Activated CD4-positive, alpha-beta T cell treated with anti-CD3 and anti-CD28 coated beads, Interleukin-2, amount 50 U/mL, for 16 hours (primary cell): ENCODE measurements around the gene PRSS48.
"Not testable (repeated sequence)": the region's sequence is repeated elsewhere in the genome, so short reads cannot be mapped to it uniquely, and the experiment has no call there.

Experiments used
- DNase-seq: peaks from one replicate; pipeline ENCODE4 v3.0.0-alpha.2; 2020

The PRSS48 gene, protein sequence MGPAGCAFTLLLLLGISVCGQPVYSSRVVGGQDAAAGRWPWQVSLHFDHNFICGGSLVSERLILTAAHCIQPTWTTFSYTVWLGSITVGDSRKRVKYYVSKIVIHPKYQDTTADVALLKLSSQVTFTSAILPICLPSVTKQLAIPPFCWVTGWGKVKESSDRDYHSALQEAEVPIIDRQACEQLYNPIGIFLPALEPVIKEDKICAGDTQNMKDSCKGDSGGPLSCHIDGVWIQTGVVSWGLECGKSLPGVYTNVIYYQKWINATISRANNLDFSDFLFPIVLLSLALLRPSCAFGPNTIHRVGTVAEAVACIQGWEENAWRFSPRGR

DNA sequence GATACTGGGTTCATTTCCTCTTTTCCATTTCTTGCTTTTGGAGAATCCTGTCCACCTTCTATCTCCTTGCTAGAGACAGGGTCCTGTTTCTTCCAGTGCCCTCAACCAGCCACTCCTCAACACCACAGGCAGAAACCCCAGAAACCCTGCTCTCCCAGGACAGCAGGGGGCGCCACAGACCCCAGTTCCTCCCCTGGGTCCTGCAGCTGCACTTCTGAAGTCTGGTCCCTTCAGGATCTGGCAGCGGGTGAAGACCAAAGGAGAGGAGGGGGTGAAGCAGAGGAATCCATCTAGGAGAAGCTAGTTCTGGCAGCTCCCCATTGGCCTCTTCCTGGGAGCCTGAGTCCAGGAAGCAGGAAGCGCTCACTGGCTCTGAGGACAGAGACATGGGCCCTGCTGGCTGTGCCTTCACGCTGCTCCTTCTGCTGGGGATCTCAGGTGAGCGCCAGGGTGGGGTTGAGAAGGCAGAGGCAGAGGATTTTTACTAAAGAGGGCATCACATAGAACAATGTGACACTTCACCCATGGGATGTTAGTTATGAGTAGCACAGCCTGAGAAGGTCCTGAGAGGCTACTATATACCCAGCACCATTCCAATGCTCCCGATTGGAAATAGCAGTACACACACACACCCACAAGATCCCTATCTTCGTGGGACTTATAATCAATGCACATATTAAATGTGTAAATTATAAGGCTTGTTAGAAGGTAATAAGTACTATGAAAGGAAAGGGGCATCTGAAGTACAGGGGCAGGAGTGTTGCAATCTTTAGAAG is at the start of gene PRSS48:
PRSS48 (plus strand) TSS at position 375 of the 776 bp plus-strand sequence; CDS start at position 387, 12 bp downstream.
- peak; percentile 51 for DNase-seq

DNA sequence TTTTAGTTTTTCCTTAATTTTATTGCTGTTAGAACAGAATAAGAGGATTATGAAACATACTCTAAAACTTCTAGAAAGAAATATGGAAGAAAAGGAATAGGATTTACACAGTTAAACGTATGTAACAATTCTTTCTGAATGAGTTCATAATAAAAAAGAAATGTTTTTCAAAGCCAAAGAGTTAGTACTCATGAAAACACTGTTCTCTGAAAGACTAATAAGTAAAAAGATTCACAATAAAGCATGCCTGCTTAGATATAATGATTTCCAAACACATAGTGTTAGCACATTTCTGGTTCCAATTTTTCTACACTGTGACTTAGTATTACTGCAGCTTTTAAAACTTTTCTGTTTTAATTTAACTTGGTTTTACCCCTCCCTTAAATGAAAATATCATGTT is 49.8 kb upstream of the PRSS48 start:
- no peak for DNase-seq

DNA sequence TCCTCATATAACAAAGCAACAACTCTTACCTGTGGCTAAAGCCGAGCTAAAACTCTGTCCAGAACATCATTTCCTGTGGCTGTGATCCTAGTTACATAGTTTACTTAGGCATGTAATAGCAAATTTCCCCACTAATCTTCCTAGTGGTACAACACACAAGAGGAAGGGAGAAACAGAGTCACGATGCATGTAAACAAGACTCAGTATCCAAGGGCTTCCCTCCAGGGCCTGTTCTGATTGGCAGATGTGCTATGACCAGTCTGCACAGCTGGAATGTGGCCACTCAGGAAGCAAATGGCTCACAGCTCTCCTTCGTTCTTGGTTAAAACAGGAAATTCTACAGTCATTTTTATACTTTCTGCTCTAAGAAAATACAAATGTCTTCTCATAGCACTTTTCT is 49.2 kb upstream of the PRSS48 start:
- peak; percentile 12 for DNase-seq

DNA sequence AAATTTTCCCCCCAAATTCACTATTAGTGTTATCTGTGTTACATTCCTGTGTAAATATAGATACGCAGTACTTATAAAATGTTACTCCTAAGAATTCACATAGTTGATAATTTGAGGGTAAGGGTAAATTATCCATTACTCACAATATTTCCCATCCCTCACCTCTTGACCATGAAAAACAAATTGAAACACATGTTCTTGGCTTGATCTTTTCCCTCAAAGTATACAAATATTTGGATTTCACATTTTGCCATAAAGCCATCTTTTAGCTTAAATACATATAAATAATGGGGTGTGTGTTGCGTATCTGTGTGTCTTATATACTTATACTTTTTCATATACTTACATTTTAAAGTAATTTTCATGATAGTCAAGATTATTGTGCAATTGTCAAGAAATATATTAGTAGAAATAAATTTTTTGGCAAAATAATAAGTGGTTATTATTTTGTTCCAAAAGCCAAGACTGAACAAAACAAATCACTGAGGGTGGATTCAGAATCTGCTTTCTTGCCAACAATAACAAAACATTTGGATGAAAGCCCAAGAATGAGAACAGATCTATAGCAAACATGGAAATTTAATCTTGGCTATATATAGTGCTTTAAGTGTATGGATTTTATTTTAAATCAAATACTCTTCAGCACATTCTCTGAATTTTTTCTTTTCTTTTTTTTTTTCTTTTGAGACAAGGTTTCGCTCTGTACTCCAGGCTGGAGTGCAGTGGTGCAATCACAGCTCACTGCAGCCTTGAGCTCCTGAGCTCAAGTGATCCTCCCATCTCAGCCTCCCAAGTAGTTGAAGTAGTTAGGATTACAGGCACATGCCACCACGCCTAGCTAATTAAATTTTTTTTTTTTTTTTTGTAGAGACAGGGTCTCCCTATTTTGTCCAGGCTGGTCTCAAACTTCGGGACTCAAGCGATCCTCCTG is 48.5 kb upstream of the PRSS48 start:
- no peak for DNase-seq

DNA sequence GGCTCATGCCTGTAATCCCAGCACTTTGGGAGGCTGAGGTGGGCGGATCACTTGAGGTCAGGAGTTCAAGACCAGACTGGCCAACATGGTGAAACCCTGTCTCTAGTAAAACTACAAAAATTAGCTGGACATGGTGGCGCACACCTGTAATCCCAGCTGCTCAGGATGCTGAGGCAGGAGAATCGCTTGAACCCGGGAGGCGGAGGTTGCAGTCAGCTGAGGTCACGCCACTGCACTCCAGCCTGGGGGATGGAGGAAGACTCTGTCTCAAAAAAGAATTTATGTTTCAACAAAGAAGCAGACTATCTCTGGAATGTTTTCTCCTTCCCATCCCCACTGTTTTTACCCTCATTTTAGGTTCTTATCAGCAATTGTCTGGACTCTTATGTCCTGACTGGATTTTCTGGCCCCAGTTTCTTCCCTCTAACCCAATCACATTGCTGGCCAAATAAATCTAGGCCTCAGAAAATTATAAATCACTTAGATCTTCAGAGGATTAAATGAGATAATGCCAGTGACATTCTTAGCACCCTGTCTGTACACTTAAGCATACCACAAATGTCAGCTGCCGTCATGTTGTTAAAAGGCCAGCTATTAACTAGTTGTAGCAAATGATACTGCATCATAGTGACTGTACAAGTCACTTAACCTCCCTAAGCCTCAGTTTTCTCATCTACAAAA is 44.9 kb upstream of the PRSS48 start:
- DNase-seq: no peak

DNA sequence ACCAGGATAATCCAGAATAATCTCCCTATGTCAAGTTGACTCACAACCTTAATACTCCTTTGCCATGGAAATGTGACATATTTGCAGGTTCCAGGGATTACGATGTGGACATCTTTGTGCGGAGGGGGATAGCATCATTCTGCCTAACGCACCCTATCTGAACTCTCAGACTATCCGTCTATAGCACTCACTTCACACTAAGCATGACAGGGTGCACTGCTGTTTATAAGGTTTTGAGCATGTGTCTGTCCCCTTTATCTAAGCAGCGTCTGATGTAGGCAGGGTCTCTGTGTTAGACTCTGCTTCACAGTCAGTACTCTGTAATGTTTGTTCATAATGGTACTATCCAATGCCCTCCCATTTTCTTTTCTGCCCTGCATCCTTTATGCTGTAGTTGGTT is 43.4 kb upstream of the PRSS48 start:
- DNase-seq: no peak

DNA sequence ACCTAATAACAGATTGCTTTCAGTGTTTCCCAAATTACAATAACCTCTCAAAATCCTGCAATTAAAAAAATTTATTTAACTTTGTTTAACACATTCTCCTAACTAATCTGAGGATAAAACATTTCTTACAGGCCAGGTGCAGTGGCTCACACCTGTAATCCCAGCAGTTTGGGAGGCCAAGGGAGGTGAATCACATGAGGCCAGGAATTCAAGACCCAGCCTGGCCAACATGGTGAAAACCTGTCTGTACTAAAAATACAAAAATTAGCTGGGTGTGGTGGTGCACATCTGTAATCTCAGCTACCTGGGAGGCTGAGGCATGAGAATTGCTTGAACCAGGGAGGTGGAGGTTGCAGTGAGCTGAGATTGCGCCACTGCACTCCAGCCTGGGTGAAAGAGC is 41.6 kb upstream of the PRSS48 start:
- not testable (repeated sequence) for DNase-seq

DNA sequence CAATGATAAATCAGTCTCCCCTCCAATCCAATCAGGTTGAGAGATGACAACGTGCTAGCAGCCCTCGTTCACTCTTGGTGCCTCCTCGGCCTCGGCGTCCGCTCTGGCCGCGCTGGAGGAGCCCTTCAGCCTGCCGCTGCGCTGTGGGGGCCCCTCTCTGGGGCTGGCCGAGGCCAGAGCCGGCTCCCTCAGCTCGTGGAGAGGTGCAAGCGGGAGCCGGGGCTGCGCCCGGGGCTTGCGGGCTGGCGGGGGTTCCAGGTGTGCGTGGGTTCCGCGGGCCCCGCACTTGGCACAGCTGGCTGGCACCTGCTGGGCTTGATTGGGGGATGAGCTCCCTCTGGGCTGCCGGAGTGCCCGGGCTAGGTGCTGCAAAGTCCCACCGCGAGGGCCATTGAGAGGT is 40.9 kb upstream of the PRSS48 start:
- DNase-seq: no peak

DNA sequence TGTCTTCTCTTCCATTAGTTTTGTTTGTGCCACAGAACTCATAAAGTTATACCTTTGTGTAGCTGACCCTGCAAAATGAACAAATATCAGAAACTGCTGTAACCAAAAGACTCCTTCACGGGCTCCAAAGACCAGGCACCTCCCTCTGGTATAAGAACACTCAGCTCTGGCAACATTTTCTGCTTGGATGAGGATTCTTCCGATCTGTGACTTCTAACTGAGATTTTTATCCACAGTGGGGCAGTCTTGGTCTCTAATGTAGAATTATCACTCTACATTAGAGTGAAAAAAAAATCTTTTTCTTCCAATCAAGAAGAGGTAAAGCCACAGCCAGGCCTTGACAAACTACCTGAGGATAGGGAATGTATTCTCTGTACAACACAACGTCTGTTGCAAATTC is 38.5 kb upstream of the PRSS48 start:
- DNase-seq: no peak

DNA sequence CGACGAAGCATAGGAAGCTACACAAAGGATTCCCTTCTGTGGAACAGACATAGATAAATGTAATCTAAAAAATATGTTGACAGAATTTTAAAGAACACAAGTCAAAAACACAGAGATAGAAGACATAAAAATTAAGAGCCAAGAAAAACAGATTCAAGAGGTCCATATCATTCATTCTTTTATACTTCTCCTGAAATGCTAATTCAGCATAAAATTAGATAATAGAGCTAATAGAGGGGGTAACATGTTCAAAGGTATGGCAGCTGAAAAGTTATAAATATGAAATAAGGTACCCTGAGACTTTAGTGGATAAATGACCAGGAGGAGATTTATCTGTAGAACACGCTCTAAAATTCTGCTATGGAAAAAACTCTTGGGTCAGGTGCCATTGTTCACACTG is 37.4 kb upstream of the PRSS48 start:
- DNase-seq: no peak

DNA sequence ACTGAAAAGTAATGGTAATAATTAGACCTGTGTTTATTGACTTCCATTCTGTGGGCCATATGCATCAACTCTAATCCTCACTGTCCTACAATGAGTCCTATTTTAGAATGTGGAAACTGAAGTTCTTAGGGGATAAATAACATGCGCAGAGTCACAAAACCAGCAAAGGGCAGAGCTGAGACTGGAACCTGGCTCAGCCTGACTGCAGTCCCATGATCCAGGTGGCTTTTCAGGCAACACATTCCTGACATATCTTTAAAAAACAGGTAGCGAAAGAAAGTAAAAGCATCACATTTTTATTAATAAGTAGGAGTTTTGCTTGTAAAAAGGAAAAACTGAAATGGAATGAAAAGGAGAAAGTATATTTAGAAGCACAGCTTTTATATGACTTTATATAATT is 34.7 kb upstream of the PRSS48 start:
- DNase-seq: no peak

DNA sequence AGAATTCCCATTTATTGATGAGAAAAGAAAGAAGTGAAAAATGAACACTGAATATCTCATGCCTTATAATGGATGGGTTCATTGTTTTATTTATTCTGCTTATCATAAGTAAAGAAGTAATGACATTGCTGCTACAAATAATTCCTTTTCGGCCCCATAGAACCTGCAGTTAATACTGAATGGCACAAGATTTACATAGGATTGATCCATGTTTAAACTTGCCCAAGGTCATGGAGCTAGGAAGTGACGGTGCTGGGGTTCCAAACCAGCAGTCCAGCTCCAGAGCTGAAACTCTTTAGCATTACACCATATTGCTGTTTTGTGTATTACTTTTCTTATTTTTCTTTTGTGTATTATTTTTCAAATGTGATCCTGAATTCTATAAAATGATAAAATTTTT is 30.2 kb upstream of the PRSS48 start:
- no peak for DNase-seq

DNA sequence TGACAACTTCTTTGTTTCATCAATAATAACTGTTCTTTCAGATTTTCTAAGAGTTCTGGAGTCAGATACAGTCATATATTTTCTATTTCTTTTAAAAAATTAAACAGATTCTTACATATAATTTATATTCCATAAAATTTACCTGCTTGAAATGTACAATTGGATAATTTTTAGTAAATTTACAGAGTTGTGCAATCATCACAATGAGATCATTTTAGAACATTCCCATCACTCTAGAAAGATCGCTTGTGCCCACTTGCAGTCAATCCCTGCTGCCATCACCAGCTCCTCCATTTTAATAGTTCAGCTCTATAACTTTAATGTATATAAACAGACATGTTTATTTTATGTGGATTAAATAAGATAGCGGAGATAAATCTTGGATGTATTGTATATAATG is 29.6 kb upstream of the PRSS48 start:
- no peak for DNase-seq

DNA sequence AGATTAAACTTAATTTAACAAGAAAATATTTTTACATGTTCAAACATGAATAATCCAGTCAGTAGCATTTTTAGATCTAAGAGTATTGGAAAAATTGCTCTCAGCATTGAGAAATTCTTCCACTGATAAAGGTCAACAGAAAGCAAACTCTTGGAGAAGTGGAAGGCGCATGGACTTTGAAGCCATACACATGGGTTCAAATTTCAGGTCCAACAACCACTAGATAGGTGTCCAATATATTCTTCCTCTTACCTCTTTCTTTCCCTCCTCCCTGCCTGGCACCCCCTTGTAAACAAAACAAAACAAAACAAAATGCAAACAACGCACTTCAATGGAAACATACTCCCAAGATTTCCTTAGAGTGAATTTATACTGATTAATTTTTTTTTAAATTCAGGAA is 28.4 kb upstream of the PRSS48 start:
- DNase-seq: no peak

DNA sequence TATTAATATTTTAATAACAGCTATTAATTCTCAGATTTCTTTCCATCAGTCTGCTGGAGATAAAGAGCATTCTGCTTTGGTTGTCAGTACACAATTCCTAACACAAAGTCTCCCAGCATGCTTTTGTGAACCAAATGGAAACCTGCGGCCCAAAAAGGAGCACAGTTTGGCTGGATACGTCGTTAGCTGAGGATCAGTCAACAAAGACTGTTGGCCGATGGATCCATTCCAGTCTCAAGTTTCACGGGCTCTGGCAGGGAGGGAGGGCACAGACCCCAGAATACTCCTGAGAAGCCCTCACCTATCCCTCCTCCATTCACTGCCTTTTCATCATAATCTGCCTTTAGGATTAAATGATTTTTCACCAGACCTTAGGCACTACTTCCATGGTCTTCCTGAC is 26.3 kb upstream of the PRSS48 start:
- DNase-seq: no peak

DNA sequence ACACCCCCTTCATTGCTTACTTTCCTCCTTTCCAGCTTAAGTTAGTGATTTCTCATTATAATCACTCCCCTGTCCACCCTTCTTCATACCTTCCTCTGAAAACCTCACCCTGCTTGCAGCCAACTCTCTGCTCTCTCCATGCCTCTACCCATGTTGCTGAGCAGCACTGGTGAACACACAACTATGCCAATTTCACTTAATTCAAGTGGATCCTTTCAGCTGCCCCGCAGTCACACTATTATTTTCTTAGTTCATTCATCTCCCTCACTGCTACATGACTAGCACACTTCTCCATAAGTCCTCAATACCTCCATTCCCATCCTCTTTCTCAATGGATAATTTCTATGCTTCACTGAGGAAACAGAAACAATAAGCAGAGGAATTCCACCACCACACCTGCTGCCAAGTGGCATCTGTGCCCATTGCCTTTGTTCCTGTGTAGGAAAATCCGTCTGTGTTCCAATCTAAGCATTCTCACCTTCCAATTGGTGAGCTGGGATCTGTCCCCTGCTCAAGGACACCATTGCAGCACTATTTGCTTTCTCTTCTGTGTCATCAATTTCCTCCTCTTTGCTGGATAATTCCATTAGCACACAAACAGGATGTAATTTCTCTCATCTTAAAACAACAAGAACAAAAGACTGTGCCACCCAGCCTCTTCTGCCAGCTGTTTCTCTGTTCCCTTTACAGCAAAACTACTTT is 25.2 kb upstream of the PRSS48 start:
- DNase-seq: no peak

DNA sequence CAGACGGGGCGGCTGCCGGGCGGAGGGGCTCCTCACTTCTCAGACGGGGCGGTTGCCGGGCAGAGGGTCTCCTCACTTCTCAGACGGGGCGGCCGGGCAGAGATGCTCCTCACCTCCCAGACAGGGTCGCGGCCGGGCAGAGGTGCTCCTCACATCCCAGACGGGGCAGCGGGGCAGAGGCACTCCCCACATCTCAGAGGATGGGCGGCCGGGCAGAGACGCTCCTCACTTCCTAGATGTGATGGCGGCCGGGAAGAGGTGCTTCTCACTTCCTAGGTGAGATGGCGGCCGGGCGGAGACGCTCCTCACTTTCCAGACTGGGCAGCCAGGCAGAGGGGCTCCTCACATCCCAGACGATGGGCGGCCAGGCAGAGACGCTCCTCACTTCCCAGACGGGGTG is 21.7 kb upstream of the PRSS48 start:
- not testable (repeated sequence) for DNase-seq

DNA sequence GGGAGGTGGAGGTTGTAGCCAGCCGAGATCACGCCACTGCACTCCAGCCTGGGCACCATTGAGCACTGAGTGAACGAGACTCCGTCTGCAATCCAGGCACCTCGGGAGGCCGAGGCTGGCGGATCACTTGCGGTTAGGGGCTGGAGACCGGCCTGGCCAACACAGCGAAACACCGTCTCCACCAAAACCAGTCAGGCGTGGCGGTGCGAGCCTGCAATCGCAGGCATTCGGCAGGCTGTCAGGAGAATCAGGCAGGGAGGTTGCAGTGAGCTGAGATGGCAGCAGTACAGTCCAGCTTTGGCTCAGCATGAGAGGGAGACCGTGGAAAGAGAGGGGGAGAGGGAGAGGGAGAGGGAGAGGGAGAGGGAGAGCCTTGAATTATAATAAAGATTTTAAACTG is 21.3 kb upstream of the PRSS48 start:
- not testable (repeated sequence) for DNase-seq

DNA sequence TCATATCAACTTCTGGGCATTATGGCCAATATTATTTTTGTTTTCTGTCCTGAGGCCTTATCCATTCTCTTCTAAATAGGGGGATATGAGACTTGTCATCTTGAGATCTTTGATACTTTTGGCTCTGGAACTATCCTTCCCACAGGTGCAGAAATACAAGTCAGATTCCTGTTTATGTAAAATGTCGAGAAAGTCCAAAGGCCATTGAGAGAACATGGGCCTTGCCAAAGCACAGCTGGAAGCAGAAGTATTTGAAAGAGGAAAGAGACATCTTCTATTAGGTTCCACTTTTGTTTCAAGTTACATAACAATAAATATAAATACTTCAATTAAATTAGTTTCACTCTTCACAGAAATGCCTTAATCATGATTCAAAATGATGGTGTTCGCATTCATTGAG is 20.8 kb upstream of the PRSS48 start:
- DNase-seq: no peak

DNA sequence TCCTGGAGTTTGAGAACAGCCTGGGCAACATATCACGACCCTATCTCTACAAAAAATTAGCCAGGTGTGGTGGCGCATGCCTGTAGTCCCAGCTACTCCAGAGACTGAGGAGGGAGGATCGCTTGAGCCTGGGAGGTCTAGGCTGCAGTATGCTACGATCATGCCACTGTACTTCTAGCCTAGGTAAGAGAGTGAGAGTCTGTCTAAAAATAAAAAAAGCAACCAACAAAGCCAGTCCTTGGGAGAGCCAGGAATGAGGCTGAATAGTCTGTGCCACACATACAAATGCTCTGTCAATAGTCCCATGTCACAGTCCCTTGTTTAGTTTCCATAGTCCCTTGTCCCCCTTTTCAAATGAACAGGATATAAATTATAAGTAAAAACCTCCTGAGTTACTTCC is 19.3 kb upstream of the PRSS48 start:
- no peak for DNase-seq

DNA sequence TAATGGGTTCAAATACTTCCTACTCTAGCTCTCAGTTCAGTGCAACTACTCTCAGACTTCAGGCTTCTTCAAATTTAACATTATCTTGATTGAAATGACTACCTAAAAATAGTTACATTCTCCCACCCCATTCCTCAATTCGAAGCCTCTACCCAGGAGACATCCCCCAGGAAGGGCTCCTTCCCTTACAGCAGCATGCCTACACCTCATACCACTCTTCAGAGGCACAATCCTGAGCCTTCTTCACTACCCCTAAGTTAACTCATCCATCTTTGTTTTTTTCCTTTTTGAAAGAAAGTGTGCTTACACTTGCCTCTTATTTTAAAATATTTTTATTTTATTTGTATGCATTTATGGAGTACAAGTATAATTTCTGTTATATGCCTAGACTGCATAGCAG is 17.2 kb upstream of the PRSS48 start:
- DNase-seq: no peak

DNA sequence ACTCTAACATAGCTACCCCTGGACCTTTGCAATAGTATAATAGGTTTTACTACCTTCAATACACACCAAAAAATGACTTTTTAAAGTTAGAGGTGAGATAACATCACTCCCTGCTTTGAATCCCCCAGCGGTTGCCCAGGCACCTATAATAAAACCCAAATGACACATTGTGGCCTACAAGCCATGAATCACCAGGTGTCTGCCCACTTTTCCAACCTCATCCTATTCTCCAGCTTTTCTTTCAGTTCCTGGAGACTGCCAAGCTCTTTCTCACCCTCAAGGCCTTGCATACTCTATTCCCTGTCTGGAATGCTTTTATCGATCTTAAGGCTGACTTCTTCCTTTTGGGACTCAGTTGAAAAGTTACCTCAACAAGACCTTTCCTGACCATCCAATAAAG is 16.4 kb upstream of the PRSS48 start:
- no peak for DNase-seq
